WTC11 (cell line): ENCODE data around the gene HNRNPR. TPM values are rescaled to one million over a fixed set of nuclear protein-coding genes. Genes with fewer than 3 reads are reported as not detected.

Experiments used
- total RNA-seq: library from RNA; stranded (reverse); gene quantifications from 3 replicates; pipeline ENCODE4 v1.2.3, GENCODE V29; 2021

Gene HNRNPR
- total RNA-seq, 1 experiment from 2014 or later = 178 TPM

Other genes with a start within 250 kb of the HNRNPR start
- 42.0 to 43.4 TPM (median 42.7 TPM) in 3 replicates for gene LUZP1, start 175.4 kb downstream of the HNRNPR start, total RNA-seq
- 5.4 to 7.9 TPM (median 7.9 TPM) in 3 replicates for gene HTR1D, start 126.8 kb downstream of the HNRNPR start, total RNA-seq
- gene ZNF436, start 25.6 kb upstream of the HNRNPR start, total RNA-seq = 1.3 to 1.7 TPM (median 1.6 TPM) in 3 replicates
- gene TCEA3, start 80.5 kb upstream of the HNRNPR start, total RNA-seq = 0.37 to 0.89 TPM (median 0.73 TPM) in 3 replicates
- gene ASAP3, start 139.9 kb upstream of the HNRNPR start, total RNA-seq = 64.5 to 71.2 TPM (median 70.3 TPM) in 3 replicates
- 4.9 to 5.6 TPM (median 5.4 TPM) in 3 replicates for gene E2F2, start 186.9 kb upstream of the HNRNPR start, total RNA-seq
- gene ID3, start 215.2 kb upstream of the HNRNPR start, total RNA-seq = 168 to 278 TPM (median 273 TPM) in 3 replicates